CD4-positive, alpha-beta T cell treated with Interleukin-10 for 1 hour (primary cell): ENCODE results near the gene EML1.

Experiments used
- DNase-seq: peaks from one replicate; pipeline ENCODE4 v3.0.0-alpha.2; 2020

EML1 gene

DNA sequence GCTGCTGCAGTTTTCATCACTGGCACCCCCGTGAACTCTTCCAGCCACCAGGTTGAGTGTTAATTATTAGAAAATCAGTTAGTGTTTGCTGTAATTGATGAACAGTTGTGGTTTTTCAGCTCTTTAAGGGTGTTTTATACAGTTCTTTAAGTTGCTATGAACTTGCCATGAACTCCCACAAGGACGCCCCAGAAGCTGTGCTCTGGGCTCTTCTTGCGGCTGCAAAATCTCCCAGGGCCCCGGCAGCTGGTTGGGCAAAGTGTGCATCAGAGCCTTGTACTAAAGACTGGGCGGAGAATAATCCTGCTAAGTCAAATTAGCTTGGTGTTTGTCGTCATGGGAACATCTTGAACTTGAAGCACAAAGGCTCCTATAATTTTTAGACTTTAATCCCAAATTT lies 82.2 kb downstream of the EML1 start:
- no peak for DNase-seq

DNA sequence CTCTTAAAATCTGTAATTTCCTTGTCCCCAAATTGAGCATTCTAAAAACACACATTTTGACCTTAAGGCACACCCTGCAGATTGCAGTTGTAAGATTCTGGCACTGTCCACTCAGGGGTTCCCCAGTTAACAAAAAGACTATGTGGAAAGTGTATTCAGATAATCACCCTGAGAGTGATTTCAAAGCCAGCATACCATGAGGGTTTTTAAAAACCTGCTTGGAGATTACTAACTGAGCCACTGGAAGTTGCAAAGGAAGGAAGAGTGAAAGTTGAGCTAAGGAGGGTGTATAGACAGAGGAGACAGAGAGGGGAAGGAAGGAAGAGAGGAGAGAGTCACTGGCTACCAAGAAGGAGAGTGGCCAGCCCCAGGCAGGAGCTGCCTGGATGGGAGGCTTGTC lies 82.6 kb downstream of the EML1 start:
- DNase-seq: no peak

DNA sequence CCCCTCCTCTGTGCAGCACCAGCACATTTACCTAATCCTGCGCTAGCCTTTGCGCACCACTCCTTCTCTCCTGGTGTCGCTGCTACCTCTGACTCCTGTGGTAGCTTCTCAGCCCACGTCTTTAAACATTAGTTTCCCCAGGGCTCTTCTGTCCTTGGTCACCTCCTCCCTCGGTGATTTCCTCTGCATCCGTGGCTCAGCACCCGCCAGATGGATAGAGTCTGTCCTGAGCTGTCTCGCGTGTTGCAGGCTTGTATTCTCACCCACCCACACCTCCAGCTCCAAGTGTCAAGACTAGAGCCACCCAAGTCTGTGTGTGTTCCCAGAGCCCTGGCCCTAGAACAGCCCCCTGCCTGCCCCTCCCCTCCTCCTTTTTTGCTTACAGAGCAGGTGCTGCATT lies 83.2 kb downstream of the EML1 start:
- no peak for DNase-seq

DNA sequence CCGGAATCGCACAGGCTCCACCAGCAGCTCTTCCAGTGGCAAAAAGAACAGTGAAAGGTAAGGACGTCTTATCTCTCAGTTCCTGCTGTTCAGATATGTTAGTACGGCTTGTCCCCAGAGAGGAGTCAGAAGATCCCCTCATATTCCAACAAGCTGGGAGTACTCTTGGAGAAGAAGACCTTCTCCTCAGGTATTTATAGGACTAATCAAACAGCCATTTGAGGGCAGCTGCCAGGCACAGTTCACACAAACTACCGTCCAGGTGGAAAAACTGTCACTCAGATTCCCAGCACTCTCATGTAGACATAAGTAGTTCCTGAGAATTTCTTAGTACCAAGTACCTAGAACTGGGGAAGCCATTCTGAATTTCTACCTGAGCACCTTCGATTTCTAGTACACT lies 85.3 kb downstream of the EML1 start:
- DNase-seq: no peak

DNA sequence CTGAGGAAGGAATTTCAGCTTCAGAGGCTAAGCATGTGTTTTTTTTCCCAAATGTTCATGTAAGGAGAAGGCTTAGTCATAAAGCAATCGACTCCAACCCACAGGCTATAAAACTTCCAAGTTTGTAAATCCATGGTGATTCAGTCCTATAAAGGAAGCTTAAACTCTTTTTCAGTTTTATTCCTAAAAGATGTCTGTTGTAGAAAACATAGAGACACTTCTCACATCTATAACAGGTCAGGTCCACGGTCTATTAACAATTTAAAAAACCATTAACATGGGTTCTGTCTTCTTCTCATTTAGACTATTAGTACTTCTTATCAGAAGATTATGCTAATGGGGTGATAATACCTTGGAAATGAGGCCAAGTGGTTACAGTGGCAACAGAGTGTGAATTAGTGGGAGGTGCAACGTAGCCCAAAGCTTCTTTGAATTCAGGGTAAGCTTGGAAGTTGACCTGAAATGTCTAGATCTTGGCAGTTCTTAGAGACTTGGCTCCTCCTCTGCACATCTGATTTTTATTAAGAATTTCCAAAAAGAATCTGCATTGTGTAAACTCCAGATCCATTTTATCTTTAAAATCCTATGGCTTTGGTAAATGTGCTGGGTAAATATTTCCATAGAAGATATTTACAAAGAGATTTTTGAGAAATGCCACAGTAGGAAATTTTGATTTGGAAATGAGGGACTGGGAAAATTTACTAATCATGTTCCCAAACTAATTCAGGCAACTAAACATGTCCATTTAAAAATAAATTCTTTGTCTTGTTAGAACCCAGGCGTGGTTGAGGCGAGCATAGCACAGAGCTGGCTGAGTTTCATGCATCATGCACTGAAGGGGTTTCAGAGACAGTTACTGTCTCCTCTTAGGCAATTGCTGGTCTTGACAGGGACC lies 86.4 kb downstream of the EML1 start:
- DNase-seq: no peak

DNA sequence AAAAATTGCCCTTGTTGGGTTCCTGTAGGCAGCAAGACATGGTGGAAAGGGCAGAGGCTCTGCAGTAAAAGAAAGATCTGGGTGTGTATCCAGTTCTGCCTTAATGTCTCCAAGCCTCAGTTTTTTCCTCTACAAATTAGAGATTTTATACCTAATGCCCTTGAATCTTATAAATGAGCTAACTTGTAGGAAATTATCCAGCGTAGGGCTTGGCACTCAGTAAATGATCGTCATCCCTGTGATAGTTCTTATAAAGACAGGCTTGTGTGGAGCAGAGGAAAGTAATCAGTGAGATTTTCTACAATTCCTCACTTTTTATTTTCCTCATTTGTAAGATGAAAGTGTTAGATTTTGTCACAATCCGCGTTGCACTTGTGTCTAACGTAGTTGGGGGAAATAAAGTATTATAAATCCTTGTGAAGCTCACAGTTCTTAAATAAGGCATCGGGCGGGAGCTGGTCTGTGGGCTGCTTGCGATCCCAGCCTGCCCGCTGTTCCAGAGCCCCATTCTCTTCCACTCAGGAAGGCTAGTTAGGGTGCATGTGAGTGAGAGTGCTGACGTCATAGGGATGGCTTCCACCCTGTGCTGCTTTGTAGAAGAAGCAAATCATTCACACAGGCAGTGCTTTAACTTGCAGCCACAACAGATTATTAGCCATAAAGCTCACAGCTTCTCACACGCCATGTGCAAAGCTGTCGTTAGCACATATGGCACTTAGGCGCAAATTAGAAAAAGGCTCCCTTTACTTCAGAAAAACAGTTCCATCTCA lies 87.6 kb downstream of the EML1 start:
- DNase-seq: no peak

DNA sequence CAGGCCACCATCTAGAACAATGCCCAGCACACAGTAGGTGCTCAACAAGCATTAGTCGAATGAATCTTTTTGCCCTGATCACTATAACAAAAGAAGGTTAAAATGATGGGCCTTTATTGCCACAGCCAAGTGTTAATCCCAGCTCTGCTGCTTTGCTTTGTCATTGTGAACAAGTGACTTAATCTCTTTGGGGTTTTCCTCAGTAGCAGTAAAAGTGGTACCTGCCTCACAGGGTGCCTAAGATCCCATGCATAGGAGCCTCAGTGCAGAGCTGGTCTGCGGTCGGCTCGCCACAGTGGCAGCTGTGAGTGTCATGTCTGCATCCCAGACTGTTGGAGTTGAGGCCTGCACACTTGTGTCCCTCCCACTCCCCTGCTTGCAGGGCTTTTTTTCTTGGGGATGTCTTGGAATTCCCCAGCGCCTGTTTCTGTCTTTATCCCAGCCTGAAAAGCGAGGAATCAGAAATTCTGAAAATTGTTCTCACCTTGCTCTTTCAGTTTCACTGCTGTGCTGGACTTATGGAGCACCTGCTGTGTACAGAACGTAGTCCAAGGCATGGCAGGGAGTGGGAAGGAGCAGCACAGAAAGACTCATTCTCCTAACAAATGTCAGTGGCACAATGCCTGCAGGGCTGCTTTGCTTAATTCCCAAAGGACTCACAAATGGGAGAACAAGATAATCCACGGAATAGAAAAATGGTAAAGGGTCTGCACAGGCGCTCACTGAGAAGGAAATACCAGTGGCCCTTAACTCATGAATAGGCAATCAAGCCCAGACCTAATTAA lies 90.8 kb downstream of the EML1 start:
- DNase-seq: no peak

DNA sequence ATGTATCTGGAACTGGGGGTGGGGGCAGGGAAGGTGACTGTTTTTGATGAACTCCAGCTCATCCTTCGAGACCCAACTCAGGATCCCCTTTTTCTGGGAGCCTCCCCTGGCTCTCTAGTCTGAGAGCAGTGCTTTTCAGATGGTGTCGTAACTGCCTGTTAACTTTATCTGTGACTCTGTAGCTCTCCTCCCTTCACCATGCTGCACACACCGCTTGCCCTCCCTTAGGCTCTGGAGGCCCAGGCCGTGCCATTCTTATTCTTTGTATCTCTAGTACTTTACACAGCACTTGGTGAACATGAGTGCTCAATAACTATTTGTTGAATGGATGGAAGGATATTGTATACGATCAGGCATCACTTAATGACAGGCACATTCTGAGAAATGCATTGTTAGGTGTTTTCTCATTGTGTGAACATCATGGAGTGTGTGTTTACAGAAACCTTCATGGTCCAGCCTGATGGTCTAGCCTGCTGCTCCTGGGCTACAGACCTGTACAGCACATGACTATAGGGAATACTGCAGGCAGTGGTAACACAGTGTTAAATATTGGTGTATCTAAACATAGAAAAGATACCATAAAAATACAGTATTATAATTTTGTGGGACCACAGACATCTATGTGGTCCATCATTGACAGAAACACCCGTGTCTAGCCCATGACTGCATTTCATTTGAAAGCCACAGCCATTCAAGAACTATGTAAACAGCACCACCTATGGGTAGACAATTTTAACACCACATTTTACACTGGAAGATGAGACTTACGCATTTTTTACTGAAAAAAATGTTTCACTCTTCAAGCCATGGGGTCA lies 91.8 kb downstream of the EML1 start:
- DNase-seq: peak; percentile 66

DNA sequence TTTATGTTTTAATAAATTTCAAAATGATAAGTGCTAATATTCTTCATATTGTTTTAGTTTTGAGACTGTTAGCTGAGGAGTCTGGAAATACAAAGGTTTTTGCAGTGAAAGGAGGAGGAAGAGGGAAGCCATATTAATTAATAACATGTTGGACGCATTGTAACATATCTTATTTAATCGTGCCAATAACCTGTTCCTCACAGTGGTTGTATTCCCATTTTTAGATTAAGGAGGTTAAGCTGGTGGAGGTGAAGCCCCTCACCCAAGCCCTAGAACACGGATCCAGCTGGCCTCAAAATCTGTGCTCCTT lies 92.4 kb downstream of the EML1 start:
- DNase-seq: no peak

DNA sequence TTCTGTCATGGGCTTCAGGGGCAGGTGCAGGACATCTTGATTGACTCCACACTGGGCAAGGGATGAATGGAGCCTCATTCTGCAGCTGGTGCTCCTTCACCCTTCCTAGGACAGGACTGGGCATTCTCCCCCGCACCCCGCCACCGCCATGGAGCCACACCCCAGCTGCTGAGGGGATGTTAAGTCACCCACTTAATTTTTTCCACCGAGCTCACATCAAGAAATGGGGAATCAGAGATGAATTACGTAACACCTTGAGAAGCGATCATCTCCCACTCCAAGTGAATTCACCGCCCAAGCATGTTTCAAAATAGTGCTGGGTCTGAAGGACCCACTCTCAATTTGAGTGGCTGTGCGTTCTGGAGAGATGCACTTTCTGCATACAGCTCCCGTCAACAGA lies 94.2 kb downstream of the EML1 start:
- DNase-seq: no peak

DNA sequence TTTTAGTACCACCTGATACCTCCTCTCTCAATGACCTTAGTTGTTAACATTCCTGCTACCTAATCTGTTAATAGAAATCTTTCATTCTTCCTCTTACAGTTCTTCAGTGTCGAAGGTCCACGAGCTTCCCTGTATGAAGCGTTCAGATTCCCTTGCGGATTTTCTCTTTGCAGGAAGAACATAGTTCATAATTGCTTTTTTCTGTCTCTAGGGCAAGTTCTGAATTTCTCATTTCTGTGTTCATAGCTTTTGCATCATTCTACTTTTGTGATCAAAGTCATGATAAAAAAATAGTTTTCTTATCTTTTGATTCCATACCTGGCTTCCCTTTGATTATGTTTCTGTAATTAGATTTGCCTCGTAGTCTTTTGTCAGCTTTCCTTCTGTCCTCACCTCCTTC lies 94.9 kb downstream of the EML1 start:
- DNase-seq: no peak

DNA sequence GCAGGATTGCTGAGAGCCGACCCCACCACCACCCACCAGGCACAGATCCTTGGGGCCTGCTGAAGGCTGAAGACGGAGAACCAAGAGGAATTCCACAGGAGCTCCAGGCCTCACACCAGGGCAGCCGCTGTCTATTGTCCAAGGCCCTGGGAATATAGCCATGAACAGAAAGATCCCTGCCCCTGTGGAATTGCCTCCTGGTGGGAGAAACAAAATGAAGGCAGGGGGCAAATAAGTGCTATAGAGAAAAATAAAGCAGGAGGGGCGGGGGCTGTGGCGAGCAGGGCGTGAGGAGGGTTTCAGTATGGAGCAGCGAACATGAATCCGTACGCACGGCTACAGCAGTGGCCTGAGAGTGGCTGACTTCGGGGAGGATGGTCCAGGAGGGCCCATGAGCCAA lies 96.1 kb downstream of the EML1 start:
- DNase-seq: no peak

DNA sequence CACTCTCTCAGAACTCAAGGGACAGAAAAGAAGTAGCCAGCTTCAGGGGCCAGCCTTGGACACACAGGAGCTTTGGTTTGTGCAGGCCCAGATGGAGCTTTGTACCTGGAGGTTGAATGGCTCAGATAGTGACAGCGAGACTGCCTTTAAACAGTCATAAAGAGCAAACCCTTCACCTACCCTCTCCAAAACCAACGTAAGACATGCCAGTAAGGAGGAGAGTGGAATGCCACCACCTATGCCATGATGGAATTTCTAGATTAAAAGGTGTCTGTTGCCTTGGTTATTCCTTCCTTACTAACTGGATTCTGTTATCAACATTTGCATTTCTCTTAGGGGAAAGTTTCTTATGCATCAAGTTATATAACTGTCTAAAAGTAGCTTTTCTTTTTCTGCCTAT lies 98.1 kb downstream of the EML1 start:
- DNase-seq: no peak

DNA sequence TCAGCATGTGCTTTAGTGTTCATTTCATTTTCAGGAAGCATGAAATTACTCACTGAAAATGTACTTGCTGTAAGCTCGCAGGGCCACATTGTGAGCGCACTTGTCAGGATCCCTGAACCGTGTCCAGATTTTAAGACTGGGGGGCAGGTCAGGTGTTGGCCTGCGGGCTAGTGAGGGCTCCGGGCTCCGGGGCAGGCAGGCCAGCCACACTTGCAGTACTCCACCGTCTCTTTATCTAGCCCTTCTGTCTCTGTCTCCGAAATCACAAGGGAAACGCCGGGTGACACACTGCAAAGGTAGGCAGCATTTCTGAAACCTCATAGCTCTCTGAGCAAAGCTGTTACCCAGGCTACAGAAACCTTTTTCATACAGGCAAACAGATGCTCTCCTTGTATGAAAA lies 98.7 kb downstream of the EML1 start:
- no peak for DNase-seq

DNA sequence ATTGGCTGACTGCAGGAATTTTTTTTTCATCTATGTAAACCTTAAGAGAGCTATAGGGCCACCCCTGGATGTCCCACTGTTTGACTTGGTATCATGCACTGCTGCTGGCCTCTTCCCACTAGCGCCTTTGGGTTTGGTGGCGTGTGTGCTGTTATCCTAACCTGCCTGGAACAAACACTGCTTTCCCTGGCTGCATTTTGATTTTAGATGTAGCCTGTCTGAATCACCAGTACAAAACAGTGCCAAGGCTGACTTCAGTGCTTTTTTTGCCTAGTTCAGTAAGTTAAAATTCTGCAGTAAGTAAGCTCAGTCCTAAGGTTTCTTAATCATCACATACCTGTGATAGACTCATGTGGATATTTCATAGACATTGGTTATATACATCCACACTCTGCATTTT lies 99.2 kb downstream of the EML1 start:
- no peak for DNase-seq

DNA sequence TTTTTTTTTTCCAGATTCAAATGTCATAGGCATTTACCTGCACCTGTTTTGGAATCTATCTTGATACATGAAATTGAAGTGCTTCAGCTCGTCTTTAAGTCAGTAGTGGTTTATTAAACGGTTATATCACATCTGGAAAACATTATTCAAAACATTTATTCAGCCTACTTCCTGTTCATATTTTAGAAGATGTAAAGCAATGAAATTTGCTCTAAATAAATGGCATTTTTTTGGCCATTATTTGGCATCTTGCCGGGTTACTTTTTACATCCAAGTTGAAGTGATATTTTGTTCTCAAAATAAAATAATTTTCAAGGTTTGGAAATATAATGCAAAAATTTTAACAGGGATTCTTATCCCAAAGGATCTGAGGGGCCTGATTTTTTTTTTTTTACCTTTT lies 103.1 kb downstream of the EML1 start:
- no peak for DNase-seq

DNA sequence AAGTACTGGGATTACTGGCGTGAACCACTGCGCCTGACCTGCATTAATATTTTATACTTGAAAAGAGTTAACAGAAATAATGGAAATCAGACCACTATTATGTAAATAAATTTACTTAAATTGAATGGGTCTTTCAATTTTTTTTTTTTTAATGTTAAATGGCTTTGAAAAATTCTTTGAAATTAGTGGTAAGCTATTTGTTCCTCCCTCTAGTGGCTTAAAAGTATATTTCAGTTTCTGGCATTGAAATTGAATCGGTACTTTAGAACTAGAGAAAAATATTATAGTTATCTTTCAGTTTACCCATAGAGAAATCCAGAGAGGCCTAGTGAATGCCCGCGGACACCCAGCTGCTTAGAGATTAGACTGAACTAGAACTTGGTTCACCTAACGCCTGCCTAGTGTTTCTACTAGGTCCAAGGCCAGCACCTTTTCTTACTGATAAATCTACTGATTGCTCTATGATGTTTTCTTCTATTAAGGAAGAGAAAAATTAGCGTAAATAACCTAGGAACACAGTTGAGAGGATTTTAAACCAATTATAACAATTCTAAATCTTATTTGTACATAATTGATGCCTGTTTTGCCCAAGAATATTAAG lies 106.5 kb downstream of the EML1 start:
- peak; percentile 12 for DNase-seq

DNA sequence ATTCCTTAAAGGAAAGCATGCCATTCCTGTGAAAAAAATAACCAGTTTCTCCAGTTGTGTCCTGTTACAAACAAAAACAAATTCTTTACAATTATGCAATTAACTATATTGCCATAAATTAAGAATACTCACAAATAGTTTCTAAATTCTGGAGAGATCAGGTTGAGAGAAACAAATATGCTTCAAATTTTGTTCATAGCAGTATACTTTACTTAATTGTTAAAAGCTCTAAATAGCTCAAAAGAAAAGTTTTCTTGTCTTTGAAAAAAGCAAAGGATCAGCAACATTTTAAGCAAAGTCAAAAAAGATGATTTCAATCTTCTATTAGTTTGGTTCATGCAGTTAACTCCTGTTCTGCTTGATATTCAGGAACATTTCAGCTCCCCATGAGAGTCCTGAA lies 109.7 kb downstream of the EML1 start:
- DNase-seq: no peak

DNA sequence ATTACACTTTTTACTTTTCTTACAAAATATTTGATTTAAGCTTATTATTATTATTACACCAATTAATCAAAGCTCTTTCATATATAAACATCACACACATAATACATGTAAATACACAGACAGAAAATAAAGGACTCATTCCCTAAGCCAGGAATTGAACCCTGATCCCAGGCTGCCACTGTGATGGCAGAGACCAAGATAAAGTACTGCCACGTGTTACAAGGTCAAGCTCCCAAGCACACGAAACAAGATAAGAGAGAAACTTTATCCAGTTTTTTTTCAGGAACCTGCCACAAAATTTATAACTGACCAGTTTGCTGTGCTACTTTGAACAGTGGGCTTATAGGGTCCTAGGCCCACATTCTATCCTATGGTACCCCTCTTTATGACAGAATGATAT lies 111.3 kb downstream of the EML1 start:
- DNase-seq: no peak

DNA sequence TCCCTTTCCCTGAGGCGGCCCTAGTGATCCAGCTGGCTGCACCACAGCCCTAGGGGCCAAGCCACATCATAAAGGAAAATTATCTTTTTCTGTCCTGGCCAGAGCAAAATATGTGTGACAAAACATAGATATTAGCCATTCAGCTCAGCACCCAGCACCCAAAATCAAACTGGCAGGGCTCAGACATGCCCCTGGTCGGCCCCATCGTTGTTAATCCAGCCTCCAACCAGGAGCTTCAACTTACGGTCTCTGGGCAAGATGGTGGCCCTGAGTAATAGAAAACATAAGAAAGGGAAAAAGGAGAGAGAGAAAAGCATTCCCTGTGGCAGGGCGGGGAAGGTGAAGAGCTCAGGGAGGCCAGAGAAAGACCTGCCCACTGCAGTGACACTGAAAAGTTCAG lies 111.9 kb downstream of the EML1 start:
- DNase-seq: no peak

DNA sequence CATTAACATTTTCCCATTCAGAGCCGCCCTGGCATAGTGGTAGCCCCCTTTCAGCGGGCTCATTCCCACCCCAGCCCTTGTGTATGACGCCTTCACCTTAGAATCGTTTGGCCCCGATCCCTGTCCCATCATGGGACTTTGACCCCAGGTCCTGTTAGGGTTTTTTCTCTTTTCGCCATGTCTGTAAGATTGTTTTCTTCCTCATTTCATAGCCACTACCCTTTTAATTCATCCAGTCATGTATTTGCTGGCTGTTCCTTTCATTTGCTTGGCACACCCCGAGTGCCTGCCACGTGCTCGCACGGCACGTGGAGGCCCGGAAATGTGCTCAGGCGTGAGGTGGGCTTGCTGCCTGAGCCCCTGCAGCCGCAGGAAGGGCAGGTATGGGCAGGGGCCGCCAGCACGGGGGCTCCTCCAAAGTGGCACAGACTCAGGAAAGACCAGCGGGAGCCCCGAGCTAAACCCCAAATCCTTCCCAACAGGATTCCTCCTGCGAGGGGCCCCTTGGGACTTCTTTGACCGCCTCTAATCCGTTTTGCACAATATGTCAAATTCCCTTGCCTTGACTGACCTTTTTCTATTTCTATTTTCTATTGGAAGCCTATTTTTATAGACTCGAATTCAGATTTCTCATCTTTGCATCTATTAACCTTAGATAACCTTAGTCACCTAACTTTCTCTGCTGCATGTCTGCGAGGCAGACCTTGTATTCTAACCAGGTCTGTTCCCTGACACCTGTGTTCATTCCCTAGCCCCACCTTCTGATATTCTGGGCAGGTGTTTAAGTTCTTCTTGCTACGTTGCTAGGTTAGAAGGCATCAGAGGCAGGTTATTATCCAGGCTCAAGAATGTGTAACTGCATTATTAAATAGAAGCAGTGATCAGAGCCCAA lies 114.8 kb downstream of the EML1 start:
- no peak for DNase-seq
